ENCODE data around the gene CLEC16A. TPM values are rescaled to one million over a fixed set of nuclear protein-coding genes. Genes with fewer than 3 reads are reported as not detected.

The CLEC16A gene
- total and polyA plus RNA-seq, 5 donors from 2014 or later, result 11.8 to 38.9 (median 12.3) TPM

GRCh38 chr16:11024333-11025053 lies 80.1 kb downstream of the CLEC16A start:
- Histone ChIP-seq H3K36me3 (ENCODE audit: control insufficient read depth, insufficient read depth, low read length) (peaks cover 53% of the 10 kb centered on the region), H3K4me3 (ENCODE audit: low read depth, low read length) (no peak overlapping the region), H3K27me3 (ENCODE audit: control insufficient read depth, insufficient read depth, low read length) (no peaks in the 10 kb centered on the region), H3K27ac (ENCODE audit: insufficient read depth, low read length, poor library complexity, severe bottlenecking) (no peak overlapping the region), H3K4me1 (ENCODE audit: control insufficient read depth, insufficient read depth, low read length, poor library complexity, severe bottlenecking) (no peaks in the 10 kb centered on the region), H3K9me3 (ENCODE audit: control insufficient read depth in 2 of 2, low read length in 2 of 2) (peaks cover 15 to 31% of the 10 kb centered on the region in 2 experiments)
- DNase-seq, result no peak
- Mint-ChIP-seq H3K4me3 (no peak overlapping the region), H3K4me1 (peaks cover 0 to 10% (median 3%) of the 10 kb centered on the region in 4 donors), H3K27ac (no peak overlapping the region), H3K27me3 (no peaks in the 10 kb centered on the region), H3K9me3 (peaks cover 0 to 40% (median 8%) of the 10 kb centered on the region in 7 donors), H3K36me3 (peaks cover 78% of the 10 kb centered on the region)
- no peak for ATAC-seq (ENCODE audit: low read depth in 2 of 2)

- ATAC-seq (ENCODE audit: low read depth in 2 of 2), result no peak
- no peak overlapping the region for H3K4me3 ChIP-seq (ENCODE audit: low read depth, low read length)
- Mint-ChIP-seq H3K27ac (no peak overlapping the region), H3K27me3 (no peaks in the 10 kb centered on the region), H3K4me3 (no peak overlapping the region), H3K36me3 (peaks cover 84% of the 10 kb centered on the region), H3K4me1 (peaks cover 0 to 14% (median 5%) of the 10 kb centered on the region in 4 donors), H3K9me3 (peaks cover 0 to 40% (median 8%) of the 10 kb centered on the region in 7 donors)
- H3K9me3 ChIP-seq (ENCODE audit: control insufficient read depth in 2 of 2, low read length in 2 of 2), result peaks cover 15 to 31% of the 10 kb centered on the region in 2 experiments
- no peak overlapping the region for H3K27ac ChIP-seq (ENCODE audit: insufficient read depth, low read length, poor library complexity, severe bottlenecking)
- H3K36me3 ChIP-seq (ENCODE audit: control insufficient read depth, insufficient read depth, low read length), result peaks cover 51% of the 10 kb centered on the region
- H3K27me3 ChIP-seq (ENCODE audit: control insufficient read depth, insufficient read depth, low read length), result no peaks in the 10 kb centered on the region
- peak in 1 of 3 donors; percentile 17 for DNase-seq
- H3K4me1 ChIP-seq (ENCODE audit: control insufficient read depth, insufficient read depth, low read length, poor library complexity, severe bottlenecking), result no peaks in the 10 kb centered on the region
These were observed 80.8 kb downstream of the CLEC16A start for GRCh38 chr16:11025120-11025531.

- Histone ChIP-seq H3K36me3 (ENCODE audit: control insufficient read depth, insufficient read depth, low read length) (peaks cover 38% of the 10 kb centered on the region), H3K9me3 (ENCODE audit: control insufficient read depth in 2 of 2, low read length in 2 of 2) (peaks cover 15 to 29% of the 10 kb centered on the region in 2 experiments), H3K4me1 (ENCODE audit: control insufficient read depth, insufficient read depth, low read length, poor library complexity, severe bottlenecking) (no peaks in the 10 kb centered on the region), H3K4me3 (ENCODE audit: low read depth, low read length) (no peak overlapping the region), H3K27ac (ENCODE audit: insufficient read depth, low read length, poor library complexity, severe bottlenecking) (no peak overlapping the region), H3K27me3 (ENCODE audit: control insufficient read depth, insufficient read depth, low read length) (no peaks in the 10 kb centered on the region)
- H3K27ac Mint-ChIP-seq, result no peak overlapping the region
- ATAC-seq (ENCODE audit: low read depth in 2 of 2), result no peak
- no peak overlapping the region for H3K4me3 Mint-ChIP-seq
- H3K4me1 Mint-ChIP-seq, result peaks cover 0 to 12% (median 8%) of the 10 kb centered on the region in 4 donors
- DNase-seq, result no peak
- H3K9me3 Mint-ChIP-seq, result peaks cover 0 to 32% (median 9%) of the 10 kb centered on the region in 7 donors
- H3K36me3 Mint-ChIP-seq, result peaks cover 83% of the 10 kb centered on the region
- no peaks in the 10 kb centered on the region for H3K27me3 Mint-ChIP-seq
These were observed 85.6 kb downstream of the CLEC16A start for GRCh38 chr16:11029948-11030347.

- H3K36me3 Mint-ChIP-seq, result peaks cover 80% of the 10 kb centered on the region
- DNase-seq (no peak), ATAC-seq (ENCODE audit: low read depth in 2 of 2) (no peak)
- Histone ChIP-seq H3K4me3 (ENCODE audit: low read depth, low read length) (no peak overlapping the region), H3K27ac (ENCODE audit: insufficient read depth, low read length, poor library complexity, severe bottlenecking) (no peak overlapping the region), H3K36me3 (ENCODE audit: control insufficient read depth, insufficient read depth, low read length) (peaks cover 36% of the 10 kb centered on the region), H3K4me1 (ENCODE audit: control insufficient read depth, insufficient read depth, low read length, poor library complexity, severe bottlenecking) (no peaks in the 10 kb centered on the region), H3K27me3 (ENCODE audit: control insufficient read depth, insufficient read depth, low read length) (no peaks in the 10 kb centered on the region), H3K9me3 (ENCODE audit: control insufficient read depth in 2 of 2, low read length in 2 of 2) (peaks cover 5 to 18% of the 10 kb centered on the region in 2 experiments)
- H3K27me3 Mint-ChIP-seq, result no peaks in the 10 kb centered on the region
- H3K4me3 Mint-ChIP-seq, result no peak overlapping the region
- H3K9me3 Mint-ChIP-seq, result peaks cover 0 to 22% (median 6%) of the 10 kb centered on the region in 7 donors
- peaks cover 0 to 15% (median 8%) of the 10 kb centered on the region in 4 donors for H3K4me1 Mint-ChIP-seq
- no peak overlapping the region for H3K27ac Mint-ChIP-seq
These were observed 86.7 kb downstream of the CLEC16A start for GRCh38 chr16:11030990-11031510.

GRCh38 chr16:11032000-11032921 lies 87.9 kb downstream of the CLEC16A start:
- no peaks in the 10 kb centered on the region for H3K27me3 ChIP-seq (ENCODE audit: control insufficient read depth, insufficient read depth, low read length)
- no peak overlapping the region for H3K27ac ChIP-seq (ENCODE audit: insufficient read depth, low read length, poor library complexity, severe bottlenecking)
- H3K4me1 Mint-ChIP-seq, result peaks cover 0 to 15% (median 8%) of the 10 kb centered on the region in 4 donors
- no peaks in the 10 kb centered on the region for H3K4me1 ChIP-seq (ENCODE audit: control insufficient read depth, insufficient read depth, low read length, poor library complexity, severe bottlenecking)
- no peak for ATAC-seq (ENCODE audit: low read depth in 2 of 2)
- H3K27ac Mint-ChIP-seq, result peak overlapping the region in 2 of 3 donors; percentile 20 to 36
- no peak overlapping the region for H3K4me3 ChIP-seq (ENCODE audit: low read depth, low read length)
- peak in 1 of 3 donors; percentile 51 for DNase-seq
- H3K4me3 Mint-ChIP-seq, result no peak overlapping the region
- peaks cover 25% of the 10 kb centered on the region for H3K36me3 ChIP-seq (ENCODE audit: control insufficient read depth, insufficient read depth, low read length)
- peaks cover 0 to 14% (median 5%) of the 10 kb centered on the region in 7 donors for H3K9me3 Mint-ChIP-seq
- H3K36me3 Mint-ChIP-seq, result peaks cover 68% of the 10 kb centered on the region
- no peaks in the 10 kb centered on the region for H3K27me3 Mint-ChIP-seq
- peaks cover 4 to 6% of the 10 kb centered on the region in 2 experiments for H3K9me3 ChIP-seq (ENCODE audit: control insufficient read depth in 2 of 2, low read length in 2 of 2)

- Histone ChIP-seq H3K27me3 (ENCODE audit: control insufficient read depth, insufficient read depth, low read length) (no peaks in the 10 kb centered on the region), H3K9me3 (ENCODE audit: control insufficient read depth in 2 of 2, low read length in 2 of 2) (peaks cover 4 to 6% of the 10 kb centered on the region in 2 experiments), H3K27ac (ENCODE audit: insufficient read depth, low read length, poor library complexity, severe bottlenecking) (no peak overlapping the region), H3K4me1 (ENCODE audit: control insufficient read depth, insufficient read depth, low read length, poor library complexity, severe bottlenecking) (no peaks in the 10 kb centered on the region), H3K36me3 (ENCODE audit: control insufficient read depth, insufficient read depth, low read length) (peaks cover 27% of the 10 kb centered on the region), H3K4me3 (ENCODE audit: low read depth, low read length) (no peak overlapping the region)
- Mint-ChIP-seq H3K27ac (peak overlapping the region in 1 of 3 donors; percentile 17), H3K4me1 (peaks cover 0 to 15% (median 8%) of the 10 kb centered on the region in 4 donors), H3K4me3 (no peak overlapping the region), H3K36me3 (peaks cover 63% of the 10 kb centered on the region), H3K9me3 (peaks cover 0 to 10% (median 5%) of the 10 kb centered on the region in 7 donors), H3K27me3 (no peaks in the 10 kb centered on the region)
- no peak for DNase-seq
- ATAC-seq (ENCODE audit: low read depth in 2 of 2), result no peak
These were observed 88.5 kb downstream of the CLEC16A start for GRCh38 chr16:11032922-11033291.

- no peaks in the 10 kb centered on the region for H3K27me3 Mint-ChIP-seq
- H3K27ac Mint-ChIP-seq, result peak overlapping the region in 1 of 3 donors; percentile 46
- H3K4me3 ChIP-seq (ENCODE audit: low read depth, low read length), result no peak overlapping the region
- H3K4me3 Mint-ChIP-seq, result no peak overlapping the region
- peaks cover under 1% of the 10 kb centered on the region in 2 experiments for H3K9me3 ChIP-seq (ENCODE audit: control insufficient read depth in 2 of 2, low read length in 2 of 2)
- H3K4me1 Mint-ChIP-seq, result peaks cover 0 to 15% (median 8%) of the 10 kb centered on the region in 4 donors
- H3K36me3 ChIP-seq (ENCODE audit: control insufficient read depth, insufficient read depth, low read length), result peaks cover 30% of the 10 kb centered on the region
- H3K9me3 Mint-ChIP-seq, result peaks cover 0 to 7% (median 2%) of the 10 kb centered on the region in 7 donors
- H3K27me3 ChIP-seq (ENCODE audit: control insufficient read depth, insufficient read depth, low read length), result no peaks in the 10 kb centered on the region
- H3K4me1 ChIP-seq (ENCODE audit: control insufficient read depth, insufficient read depth, low read length, poor library complexity, severe bottlenecking), result no peaks in the 10 kb centered on the region
- no peak for ATAC-seq (ENCODE audit: low read depth in 2 of 2)
- no peak for DNase-seq
- H3K36me3 Mint-ChIP-seq, result peaks cover 57% of the 10 kb centered on the region
- no peak overlapping the region for H3K27ac ChIP-seq (ENCODE audit: insufficient read depth, low read length, poor library complexity, severe bottlenecking)
These were observed 89.5 kb downstream of the CLEC16A start for GRCh38 chr16:11033629-11034420.
